Duodenal mucosa (tissue), 2 donors: ENCODE results near the gene CPE.

Experiments used
- H3K27ac ChIP-seq: one replicate; pipeline ENCODE4 v1.7.0; 2013; ENCODE audit warnings: low read depth, low read length
- H3K27me3 ChIP-seq, 2 donors: one replicate each; pipeline ENCODE4 v1.7.0; 2013; ENCODE audit warnings: low read length in 2 of 2, control low read depth in 1 of 2; ENCODE audit not compliant: insufficient read depth in 2 of 2, control insufficient read depth in 1 of 2
- H3K36me3 ChIP-seq, 2 donors: one replicate each; pipeline ENCODE4 v1.7.0; 2013; ENCODE audit warnings: low read length in 2 of 2, control low read depth in 1 of 2; ENCODE audit not compliant: insufficient read depth in 2 of 2, control insufficient read depth in 1 of 2
- H3K4me1 ChIP-seq, 2 donors: one replicate each; pipeline ENCODE4 v1.7.0; 2013; ENCODE audit warnings: low read length in 2 of 2, control low read depth in 1 of 2; ENCODE audit not compliant: insufficient read depth in 2 of 2, control insufficient read depth in 1 of 2
- H3K4me3 ChIP-seq, 2 donors: one replicate each; pipeline ENCODE4 v1.7.0; 2013; ENCODE audit warnings: low read length in 2 of 2, low read depth in 1 of 2
- H3K9ac ChIP-seq, 2 donors: one replicate each; pipeline ENCODE4 v1.7.0; 2013; ENCODE audit warnings: low read length in 2 of 2, low read depth in 1 of 2
- H3K9me3 ChIP-seq, 2 donors: one replicate each; pipeline ENCODE4 v1.7.0; 2013; ENCODE audit warnings: low read length in 2 of 2, control low read depth in 1 of 2; ENCODE audit not compliant: control insufficient read depth in 1 of 2

Gene CPE

GRCh38 chr4:165532976-165533375, 154.2 kb downstream of the CPE start:
- Histone ChIP-seq H3K4me1 (no peaks in the 10 kb centered on the region), H3K36me3 (no peaks in the 10 kb centered on the region), H3K9ac (no peak overlapping the region), H3K27ac (no peak overlapping the region), H3K9me3 (no peaks in the 10 kb centered on the region), H3K4me3 (no peak overlapping the region), H3K27me3 (no peaks in the 10 kb centered on the region)

- no peak overlapping the region for H3K9ac ChIP-seq
- H3K4me3 ChIP-seq = no peak overlapping the region
- no peaks in the 10 kb centered on the region for H3K36me3 ChIP-seq
- H3K9me3 ChIP-seq = no peaks in the 10 kb centered on the region
- H3K27ac ChIP-seq = no peak overlapping the region
- no peaks in the 10 kb centered on the region for H3K27me3 ChIP-seq
- H3K4me1 ChIP-seq = no peaks in the 10 kb centered on the region
These were observed 158.3 kb downstream of the CPE start for GRCh38 chr4:165537028-165537648.

DNA sequence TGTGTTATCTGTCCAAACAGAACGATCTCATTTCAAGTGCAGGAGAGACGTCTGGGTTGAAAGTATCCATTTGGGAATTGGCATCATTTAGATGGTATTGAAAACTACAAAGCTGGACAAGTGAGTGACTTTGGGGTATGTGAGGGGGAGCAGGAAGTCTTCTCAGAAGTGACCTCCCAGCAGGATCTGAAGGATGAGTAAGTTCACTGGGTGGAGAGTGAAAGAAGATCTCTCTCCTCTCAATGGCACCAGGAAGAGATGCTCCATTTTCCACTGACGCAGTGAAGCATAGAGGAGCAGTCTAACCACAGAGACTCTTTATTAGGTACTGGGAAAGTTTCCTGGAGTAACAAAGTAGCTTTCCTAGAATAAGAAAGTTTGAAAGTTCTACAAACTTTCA, 161.0 kb downstream of the CPE start:
- no peak overlapping the region for H3K27ac ChIP-seq
- no peaks in the 10 kb centered on the region for H3K4me1 ChIP-seq
- H3K9me3 ChIP-seq = no peaks in the 10 kb centered on the region
- no peak overlapping the region for H3K9ac ChIP-seq
- no peaks in the 10 kb centered on the region for H3K27me3 ChIP-seq
- H3K36me3 ChIP-seq = no peaks in the 10 kb centered on the region
- no peak overlapping the region for H3K4me3 ChIP-seq

GRCh38 chr4:165540206-165540830, 161.5 kb downstream of the CPE start:
- no peak overlapping the region for H3K27ac ChIP-seq
- H3K9me3 ChIP-seq = no peaks in the 10 kb centered on the region
- H3K4me3 ChIP-seq = no peak overlapping the region
- H3K36me3 ChIP-seq = no peaks in the 10 kb centered on the region
- H3K4me1 ChIP-seq = no peaks in the 10 kb centered on the region
- no peak overlapping the region for H3K9ac ChIP-seq
- no peaks in the 10 kb centered on the region for H3K27me3 ChIP-seq

GRCh38 chr4:165541851-165542459, 163.1 kb downstream of the CPE start:
- no peaks in the 10 kb centered on the region for H3K4me1 ChIP-seq
- H3K27me3 ChIP-seq = no peaks in the 10 kb centered on the region
- H3K36me3 ChIP-seq = no peaks in the 10 kb centered on the region
- no peak overlapping the region for H3K4me3 ChIP-seq
- no peaks in the 10 kb centered on the region for H3K9me3 ChIP-seq
- H3K27ac ChIP-seq = no peak overlapping the region
- no peak overlapping the region for H3K9ac ChIP-seq

GRCh38 chr4:165542476-165542875, 163.7 kb downstream of the CPE start:
- no peaks in the 10 kb centered on the region for H3K27me3 ChIP-seq
- H3K36me3 ChIP-seq = no peaks in the 10 kb centered on the region
- no peak overlapping the region for H3K9ac ChIP-seq
- no peaks in the 10 kb centered on the region for H3K9me3 ChIP-seq
- H3K4me3 ChIP-seq = no peak overlapping the region
- no peak overlapping the region for H3K27ac ChIP-seq
- no peaks in the 10 kb centered on the region for H3K4me1 ChIP-seq
